Panc1 (cell line): ENCODE results near the gene MIR17HG. TPM values are rescaled to one million over a fixed set of nuclear protein-coding genes. Genes with fewer than 3 reads are reported as not detected.

Experiments
- ATAC-seq: fragments of 200-7000 bp; cut with Tn5 transposase; 2 replicates; pipeline ENCODE4 v1.9.1; 2020; ENCODE audit warnings: mild to moderate bottlenecking, moderate library complexity
- BruUV-seq: library from RNA; stranded (reverse); fragments of 400-500 nt; replicated peaks from 2 replicates; lab custom pipeline; 2021; lab: Mats Ljungman, UMichigan
- CTCF ChIA-PET: fragments of 300-600 bp; sonication (Branson Sonifier 250); formaldehyde crosslinking; loops from one replicate; lab custom pipeline; 2022; ENCODE audit warnings: antibody characterized with exemption; lab: Charles Lee
- POLR2A ChIA-PET: fragments of 300-600 bp; sonication (Branson Sonifier 250); formaldehyde crosslinking; loops from one replicate; lab custom pipeline; 2022; ENCODE audit warnings: antibody characterized with exemption; lab: Charles Lee
- DNase-seq: peaks from one replicate; pipeline ENCODE4 v3.0.0-alpha.2; 2010; ENCODE audit warnings: low read depth, low spot score
- H3K27ac ChIP-seq: 2 replicates; pipeline ENCODE4 v1.5.1; 2011; ENCODE audit warnings: mild to moderate bottlenecking, low read length, inconsistent platforms
- H3K27me3 ChIP-seq: fragments of 200-500 bp; sonication (Bioruptor generic); 2 replicates; pipeline ENCODE4 v1.6.0; 2014; ENCODE audit warnings: low read length, inconsistent platforms; ENCODE audit not compliant: control insufficient read depth, insufficient read depth
- H3K36me3 ChIP-seq: fragments of 200-500 bp; sonication (Bioruptor generic); 2 replicates; pipeline ENCODE4 v1.5.1; 2014; ENCODE audit warnings: inconsistent platforms, mild to moderate bottlenecking, low read length, moderate library complexity; ENCODE audit not compliant: control insufficient read depth, insufficient read depth
- H3K4me1 ChIP-seq: 2 replicates; pipeline ENCODE4 v1.5.1; 2011; ENCODE audit warnings: inconsistent platforms, mild to moderate bottlenecking, low read length, moderate library complexity; ENCODE audit not compliant: control insufficient read depth, insufficient read depth
- H3K4me3 ChIP-seq, 2 experiments: 2 replicates each; pipeline ENCODE4 v1.5.1; 2011 to 2012; ENCODE audit warnings: low read depth in 2 of 2, low read length in 2 of 2, mild to moderate bottlenecking in 2 of 2, inconsistent platforms in 1 of 2, moderate library complexity in 1 of 2
- H3K9me3 ChIP-seq: fragments of 200-500 bp; sonication (Bioruptor generic); 2 replicates; pipeline ENCODE4 v1.5.1; 2014; ENCODE audit warnings: low read depth, mild to moderate bottlenecking, inconsistent platforms, low read length, moderate library complexity; ENCODE audit not compliant: control insufficient read depth, insufficient read depth
- CTCF ChIP-seq: fragments of 450-650 bp; IDR thresholded peaks from 2 replicates; pipeline ENCODE4 v1.5.1; 2017; ENCODE audit warnings: mild to moderate bottlenecking
- POLR2AphosphoS5 ChIP-seq: IDR thresholded peaks from 2 replicates; pipeline ENCODE4 v1.6.1; 2012; ENCODE audit warnings: mild to moderate bottlenecking, low read depth, low read length, moderate library complexity
- REST ChIP-seq, 2 experiments: IDR thresholded peaks; 2 replicates each; pipeline ENCODE4 v1.6.1; 2011 to 2012; ENCODE audit warnings: low read depth in 2 of 2, control low read depth in 1 of 2, low read length in 1 of 2, mild to moderate bottlenecking in 1 of 2, moderate library complexity in 1 of 2; ENCODE audit not compliant: insufficient read depth in 1 of 2
- SIN3A ChIP-seq: IDR thresholded peaks from 2 replicates; pipeline ENCODE4 v1.6.1; 2012; ENCODE audit warnings: low read depth, mild to moderate bottlenecking, low read length, moderate library complexity, borderline replicate concordance; ENCODE audit not compliant: insufficient read depth
- TCF7L2 ChIP-seq: IDR thresholded peaks from 2 replicates; pipeline ENCODE4 v1.6.1; 2011; ENCODE audit warnings: mild to moderate bottlenecking, low read depth, low read length, inconsistent platforms
- in situ Hi-C: cut with HindIII; loops from 2 replicates; pipeline ENCODE4 v1.10.0; 2016; ENCODE audit warnings: low sequenced_read_pairs, low pct_unique_long_range_greater_than_20kb
- intact Hi-C: fragments of 100-400 bp; cut with micrococcal nuclease; formaldehyde crosslinking; loops from one replicate; pipeline ENCODE4 v1.10.0; 2022; ENCODE audit not compliant: unreplicated experiment
- total RNA-seq: library from RNA; stranded (reverse); gene quantifications from one replicate; pipeline ENCODE4 v1.2.1, GENCODE V29; 2021; ENCODE audit not compliant: unreplicated experiment

The MIR17HG gene
- total RNA-seq, 1 experiment from 2014 or later = 3.1 TPM

GRCh38 chr13:91360246-91360751 is 12.8 kb downstream of the MIR17HG start:
- TF ChIP-seq CTCF (no peak), REST (IDR thresholded peaks at IDR 0.05; ENCODE audit: insufficient read depth in 1 of 2, low read depth in 2 of 2, low read length in 1 of 2) (no peak), SIN3A (no peak), POLR2AphosphoS5 (no peak), TCF7L2 (no peak)
- POLR2A ChIA-PET = no interaction called here
- in situ Hi-C loops = no loop called here

GRCh38 chr13:91361755-91362271 is 14.3 kb downstream of the MIR17HG start:
- Histone ChIP-seq H3K27me3 (no peaks in the 10 kb centered on the region), H3K4me3 (no peak overlapping the region), H3K4me1 (no peaks in the 10 kb centered on the region), H3K36me3 (no peaks in the 10 kb centered on the region; the same call in 1 of the 2 replicates), H3K9me3 (no peaks in the 10 kb centered on the region), H3K27ac (no peak overlapping the region)
- no TSS peak for BruUV-seq
- DNase-seq (no peak), ATAC-seq (no peak)
- TF ChIP-seq POLR2AphosphoS5 = no peak
- TF ChIP-seq SIN3A = no peak
- TF ChIP-seq CTCF = no peak
- TF ChIP-seq REST (IDR thresholded peaks at IDR 0.05; ENCODE audit: insufficient read depth in 1 of 2, low read depth in 2 of 2, low read length in 1 of 2) = no peak
- no peak for TF ChIP-seq TCF7L2
- ChIA-PET POLR2A (no interaction called here), CTCF (no interaction called here)
- intact Hi-C loops (no loop called here), in situ Hi-C loops (no loop called here)

More at GRCh38 chr13:91360246-91360751, 12.8 kb downstream of the MIR17HG start:
- BruUV-seq = no TSS peak
- H3K27me3 ChIP-seq = no peaks in the 10 kb centered on the region
- peak; percentile 45; the same call in 1 of the 2 replicates for ATAC-seq
- H3K36me3 ChIP-seq = peaks cover 5% of the 10 kb centered on the region
- no peak for DNase-seq
- no peak overlapping the region for H3K27ac ChIP-seq
- H3K4me1 ChIP-seq = no peaks in the 10 kb centered on the region
- intact Hi-C loops = no loop called here
- H3K4me3 ChIP-seq = no peak overlapping the region
- CTCF ChIA-PET = no interaction called here
- H3K9me3 ChIP-seq = no peaks in the 10 kb centered on the region
